RWPE1 (cell line): ENCODE data around the gene CR1.
"Not testable (repeated sequence)": the region's sequence is repeated elsewhere in the genome, so short reads cannot be mapped to it uniquely, and the experiment has no call there.

Experiments
- CTCF ChIA-PET: fragments of 350-600 bp; sonication (Branson Sonifier 250); formaldehyde crosslinking; extraction: SDS; loops from one replicate; lab custom pipeline; 2021; lab: Yijun Ruan, JAX
- POLR2A ChIA-PET: fragments of 400-600 bp; formaldehyde crosslinking; extraction: SDS; loops from one replicate; lab custom pipeline; 2020; ENCODE audit warnings: antibody characterized with exemption; ENCODE audit not compliant: low non-redundant PET; lab: Yijun Ruan, JAX
- DNase-seq: peaks from one replicate; pipeline ENCODE4 v3.0.0; 2012; ENCODE audit warnings: low spot score
- H3K27ac ChIP-seq: fragments of 450-650 bp; 2 replicates; pipeline ENCODE4 v1.5.1; 2017
- TF ChIP-seq, protein P1 (sequence below): fragments of 450-650 bp; conservative IDR thresholded peaks from 2 replicates; pipeline ENCODE4 v1.5.1; 2017; ENCODE audit warnings: low read depth, mild to moderate bottlenecking

Gene CR1

DNA sequence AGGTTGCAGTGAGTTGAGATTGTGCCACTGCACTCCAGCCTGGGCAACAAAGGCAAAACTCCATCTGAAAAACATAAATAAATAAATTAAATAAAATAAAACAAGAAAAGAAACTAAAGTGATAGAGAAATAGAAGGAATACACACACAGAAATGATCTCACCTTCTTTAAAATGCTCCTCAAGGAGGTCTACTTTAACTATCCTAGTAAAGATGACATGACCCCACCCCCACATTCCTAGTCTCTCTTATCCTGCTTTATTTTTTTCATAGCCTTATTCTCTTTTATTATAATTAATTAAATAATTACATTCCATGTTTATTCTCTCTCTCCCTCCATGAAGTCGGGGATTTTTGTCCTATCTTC, 131.0 kb downstream of the CR1 start:
- TF ChIP-seq, protein P1, sequence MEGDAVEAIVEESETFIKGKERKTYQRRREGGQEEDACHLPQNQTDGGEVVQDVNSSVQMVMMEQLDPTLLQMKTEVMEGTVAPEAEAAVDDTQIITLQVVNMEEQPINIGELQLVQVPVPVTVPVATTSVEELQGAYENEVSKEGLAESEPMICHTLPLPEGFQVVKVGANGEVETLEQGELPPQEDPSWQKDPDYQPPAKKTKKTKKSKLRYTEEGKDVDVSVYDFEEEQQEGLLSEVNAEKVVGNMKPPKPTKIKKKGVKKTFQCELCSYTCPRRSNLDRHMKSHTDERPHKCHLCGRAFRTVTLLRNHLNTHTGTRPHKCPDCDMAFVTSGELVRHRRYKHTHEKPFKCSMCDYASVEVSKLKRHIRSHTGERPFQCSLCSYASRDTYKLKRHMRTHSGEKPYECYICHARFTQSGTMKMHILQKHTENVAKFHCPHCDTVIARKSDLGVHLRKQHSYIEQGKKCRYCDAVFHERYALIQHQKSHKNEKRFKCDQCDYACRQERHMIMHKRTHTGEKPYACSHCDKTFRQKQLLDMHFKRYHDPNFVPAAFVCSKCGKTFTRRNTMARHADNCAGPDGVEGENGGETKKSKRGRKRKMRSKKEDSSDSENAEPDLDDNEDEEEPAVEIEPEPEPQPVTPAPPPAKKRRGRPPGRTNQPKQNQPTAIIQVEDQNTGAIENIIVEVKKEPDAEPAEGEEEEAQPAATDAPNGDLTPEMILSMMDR: no peak
- no peak overlapping the region for H3K27ac ChIP-seq
- DNase-seq: no peak
- POLR2A ChIA-PET: no interaction called here
- CTCF ChIA-PET: interaction anchor here (1.2 kb wide), 1 partner anchor 545 kb away, joined by 5 read pairs; no protein-coding TSS in a partner anchor

DNA sequence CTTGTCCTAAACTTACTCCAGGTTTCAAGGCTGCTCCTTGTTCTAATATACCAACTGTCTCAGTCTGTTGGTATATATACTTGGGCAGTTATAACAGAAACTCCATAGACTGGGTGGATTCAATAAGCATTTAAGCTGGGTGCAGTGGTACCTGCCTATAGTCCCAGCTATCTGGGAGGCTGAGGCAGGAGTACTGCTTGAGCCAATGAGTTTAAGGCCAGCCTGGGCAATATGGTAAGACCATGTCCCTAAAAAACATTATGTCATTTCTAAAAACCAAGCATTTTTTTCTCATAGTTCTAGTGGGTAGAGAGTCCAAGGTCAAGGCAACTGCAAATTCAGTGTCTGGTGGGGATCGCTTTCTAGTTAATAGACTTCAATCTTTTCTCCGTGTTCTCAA, 131.5 kb downstream of the CR1 start:
- ChIA-PET POLR2A (no interaction called here), CTCF (no interaction called here)
- TF ChIP-seq, protein P1: no peak
- DNase-seq: no peak
- H3K27ac ChIP-seq: no peak overlapping the region

DNA sequence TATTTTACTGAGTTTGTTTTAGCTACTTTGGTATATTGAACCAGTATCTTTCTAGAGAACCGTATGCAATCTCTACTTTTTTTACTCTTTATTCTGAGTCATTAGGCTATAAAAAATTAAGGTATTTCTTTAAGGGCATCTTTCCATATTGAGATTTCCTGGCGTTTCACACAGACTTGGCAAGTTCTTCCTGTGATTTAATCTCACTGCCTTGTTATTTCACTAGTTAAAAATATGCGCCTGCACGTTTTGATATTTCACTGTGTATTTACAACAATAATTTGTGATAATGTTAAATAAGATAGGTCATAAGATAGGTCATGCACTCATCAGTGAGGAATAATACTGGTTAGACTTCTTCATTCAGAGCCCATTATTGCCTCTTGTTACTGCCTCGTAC, 132.8 kb downstream of the CR1 start:
- ChIA-PET POLR2A (no interaction called here), CTCF (interaction anchor here (0.5 kb wide), 1 partner anchor 134 kb away, joined by 4 read pairs; no protein-coding TSS in a partner anchor)
- TF ChIP-seq, protein P1: no peak
- no peak overlapping the region for H3K27ac ChIP-seq
- DNase-seq: no peak

DNA sequence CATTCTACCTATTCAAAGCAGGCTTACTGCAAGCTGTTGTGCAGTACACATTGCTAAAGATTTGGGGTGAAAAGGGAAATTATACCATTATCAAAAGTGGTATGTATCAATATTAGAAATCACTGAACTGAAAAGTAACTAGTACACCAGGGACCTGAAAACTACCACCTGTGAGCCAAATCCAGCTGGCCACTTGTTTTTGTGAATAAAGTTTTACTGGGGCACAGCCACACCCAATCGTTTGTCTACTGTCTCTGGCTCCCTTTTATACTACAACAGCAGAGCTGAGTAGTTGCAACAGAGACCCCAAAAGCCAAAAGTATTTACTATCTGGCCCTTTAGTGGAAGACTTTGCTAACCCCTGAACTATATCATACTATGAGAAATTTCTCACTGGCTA, 135.2 kb downstream of the CR1 start:
- no peak for DNase-seq
- TF ChIP-seq, protein P1: no peak
- POLR2A ChIA-PET: no interaction called here
- CTCF ChIA-PET: no interaction called here
- no peak overlapping the region for H3K27ac ChIP-seq

DNA sequence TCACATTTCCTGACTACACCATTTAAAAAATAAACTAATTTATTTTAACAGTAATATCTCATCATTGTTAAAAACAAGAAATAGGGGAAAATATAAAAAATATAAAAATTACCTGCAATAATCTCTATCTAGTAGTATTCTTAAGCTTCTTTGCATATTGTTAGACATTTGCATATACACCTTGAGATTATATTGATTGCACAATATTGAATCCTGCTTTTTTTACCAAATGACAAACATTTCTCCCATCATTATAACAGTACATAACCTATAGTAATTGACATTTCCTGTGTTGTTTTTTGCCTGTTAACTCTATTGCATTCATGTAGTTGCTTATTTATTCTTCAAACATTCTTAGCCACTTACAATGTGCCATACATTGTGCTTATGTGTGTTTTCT, 137.3 kb downstream of the CR1 start:
- ChIA-PET POLR2A (no interaction called here), CTCF (no interaction called here)
- no peak for DNase-seq
- H3K27ac ChIP-seq: no peak overlapping the region
- TF ChIP-seq, protein P1: no peak

DNA sequence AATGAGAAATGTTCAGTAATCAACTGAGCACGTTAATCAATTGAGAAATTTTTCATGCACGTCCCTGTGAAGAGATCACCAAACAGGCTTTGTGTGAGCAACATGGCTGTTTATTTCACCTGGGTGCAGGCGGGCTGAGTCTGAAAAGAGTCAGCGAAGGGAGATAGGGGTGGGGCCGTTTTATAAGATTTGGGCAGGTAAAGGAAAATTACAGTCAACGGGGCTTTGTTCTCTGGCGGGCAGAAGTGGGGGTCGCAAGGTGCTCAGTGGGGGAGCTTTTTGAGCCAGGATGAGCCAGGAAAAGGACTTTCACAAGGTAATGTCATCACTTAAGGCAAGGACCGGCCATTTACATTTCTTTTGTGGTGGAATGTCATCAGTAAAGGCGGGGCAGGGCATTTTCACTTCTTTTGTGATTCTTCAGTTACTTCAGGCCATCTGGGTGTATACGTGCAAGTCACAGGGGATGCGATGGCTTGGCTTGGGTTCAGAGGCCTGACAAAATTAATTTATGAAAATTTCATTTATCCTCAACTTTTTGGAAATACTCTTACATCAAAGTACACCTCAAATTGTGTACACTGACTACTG, 137.8 kb downstream of the CR1 start:
- POLR2A ChIA-PET, CTCF ChIA-PET, H3K27ac ChIP-seq: not testable (repeated sequence)

DNA sequence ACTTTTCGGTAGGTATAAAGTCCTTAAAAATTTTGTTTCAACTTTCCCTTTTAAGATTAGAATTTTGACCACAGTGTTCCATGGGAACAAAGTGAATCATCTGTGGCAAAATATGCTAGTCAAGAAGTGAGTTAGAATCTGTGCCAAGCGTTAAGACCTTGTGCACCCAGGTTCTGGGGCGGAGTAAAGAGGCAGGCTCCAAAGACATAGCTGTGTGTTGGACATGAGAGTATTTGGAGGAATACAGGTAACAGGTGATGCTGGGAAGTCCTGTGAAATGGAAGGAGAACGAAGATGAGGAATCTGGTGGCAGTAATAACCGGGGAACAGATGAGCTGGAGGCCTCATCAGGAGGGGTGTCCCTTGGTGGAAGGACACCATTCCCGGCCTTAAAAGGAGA, 138.3 kb downstream of the CR1 start:
- H3K27ac ChIP-seq, POLR2A ChIA-PET, DNase-seq, CTCF ChIA-PET: not testable (repeated sequence)

More for the DNA sequence above, 137.8 kb downstream of the CR1 start:
- DNase-seq: not testable (repeated sequence)

DNA sequence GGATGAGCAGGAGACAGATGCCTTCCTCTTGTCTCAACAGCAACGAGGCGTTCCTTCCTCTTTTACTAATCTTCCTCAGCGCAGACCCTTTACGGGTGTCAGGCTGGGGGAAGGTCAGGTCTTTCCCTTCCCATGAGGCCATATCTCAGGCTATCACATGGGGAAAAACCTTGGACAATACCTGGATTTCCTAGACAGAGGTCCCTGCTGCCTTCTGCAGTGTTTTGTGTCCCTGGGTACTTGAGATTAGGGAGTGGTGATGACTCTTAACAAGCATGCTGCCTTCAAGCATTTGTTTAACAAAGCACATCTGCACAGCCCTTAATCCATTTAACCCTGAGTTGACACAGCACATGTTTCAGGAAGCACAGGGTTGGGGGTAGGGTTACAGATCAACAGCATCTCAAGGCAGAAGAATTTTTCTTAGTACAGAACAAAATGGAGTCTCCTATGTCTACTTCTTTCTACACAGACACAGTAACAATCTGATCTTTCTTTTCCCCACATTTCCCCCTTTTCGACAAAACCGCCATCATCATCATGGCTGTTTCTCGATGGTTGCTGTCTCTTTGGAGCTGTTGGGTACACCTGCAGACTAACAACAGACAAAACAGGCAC, 139.7 kb downstream of the CR1 start:
- POLR2A ChIA-PET, H3K27ac ChIP-seq, DNase-seq, CTCF ChIA-PET: not testable (repeated sequence)

DNA sequence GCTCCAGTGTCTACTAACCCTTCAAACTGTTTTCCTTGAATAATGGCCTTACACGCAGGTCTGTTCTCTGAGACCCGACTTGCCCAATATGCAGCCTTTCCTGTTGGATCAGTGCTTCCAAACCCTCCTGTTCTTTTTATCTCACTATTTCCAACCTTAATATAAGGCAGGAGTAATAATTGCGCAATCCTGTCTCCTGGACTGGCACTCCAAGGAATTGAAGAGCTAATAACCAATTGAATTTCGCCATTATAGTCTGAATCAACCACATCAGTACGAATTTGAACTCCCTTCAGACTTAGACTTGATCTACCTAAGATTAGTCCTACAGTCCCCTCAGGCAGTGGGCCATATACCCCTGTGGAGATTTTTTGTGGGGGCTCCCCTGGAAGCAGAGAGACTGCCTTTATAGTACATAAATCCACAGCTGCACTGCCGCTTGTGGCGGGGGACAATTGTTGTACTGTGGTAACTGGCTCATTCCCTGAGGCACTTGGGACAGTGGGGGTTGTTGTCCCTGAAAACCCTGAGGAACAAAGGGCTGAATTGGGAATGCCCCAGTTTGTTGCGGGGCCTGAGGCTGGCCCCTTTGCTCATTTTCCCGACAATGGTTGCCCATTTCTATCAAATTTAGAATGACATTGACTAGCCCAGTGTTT, 142.7 kb downstream of the CR1 start:
- POLR2A ChIA-PET, DNase-seq, H3K27ac ChIP-seq: not testable (repeated sequence)
- CTCF ChIA-PET: interaction anchor here (0.7 kb wide), 1 partner anchor 1026 kb away, joined by 4 read pairs; no protein-coding TSS in a partner anchor

DNA sequence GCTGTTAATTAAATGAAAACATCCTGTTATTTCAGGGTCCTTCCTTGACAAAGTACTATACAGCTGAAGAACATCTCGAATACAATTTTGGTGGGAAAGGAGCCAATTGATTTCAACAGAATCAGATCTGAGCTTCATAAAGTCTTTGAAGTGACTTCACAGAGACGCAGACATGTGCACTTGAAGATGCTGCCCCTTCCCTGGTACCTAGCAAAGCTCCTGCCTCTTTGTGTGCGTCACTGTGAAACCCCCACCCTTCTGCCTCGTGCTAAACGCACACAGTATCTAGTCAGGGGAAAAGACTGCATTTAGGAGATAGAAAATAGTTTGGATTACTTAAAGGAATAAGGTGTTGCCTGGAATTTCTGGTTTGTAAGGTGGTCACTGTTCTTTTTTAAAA, 143.4 kb downstream of the CR1 start:
- CTCF ChIA-PET: interaction anchor here (0.7 kb wide), 1 partner anchor 1027 kb away, joined by 4 read pairs; no protein-coding TSS in a partner anchor
- DNase-seq, POLR2A ChIA-PET, H3K27ac ChIP-seq: not testable (repeated sequence)
